Mesodermal cell (in vitro differentiated cells): ENCODE results near the gene APOBEC3H.

Experiments
- H3K27ac ChIP-seq: 2 replicates; pipeline ENCODE4 v1.7.0; 2013; ENCODE audit warnings: mild to moderate bottlenecking, low read depth, low read length, moderate library complexity; ENCODE audit not compliant: severe bottlenecking
- H3K36me3 ChIP-seq: 2 replicates; pipeline ENCODE4 v1.7.1; 2013; ENCODE audit warnings: mild to moderate bottlenecking, low read length, moderate library complexity; ENCODE audit not compliant: control insufficient read depth, insufficient read depth
- H3K4me1 ChIP-seq: one replicate; pipeline ENCODE4 v1.7.1; 2013; ENCODE audit warnings: mild to moderate bottlenecking, low read length; ENCODE audit not compliant: insufficient read depth, control insufficient read depth, poor library complexity, severe bottlenecking
- H3K4me3 ChIP-seq: 2 replicates; pipeline ENCODE4 v1.7.0; 2013; ENCODE audit warnings: low read length, control low read depth, mild to moderate bottlenecking; ENCODE audit not compliant: insufficient read depth, poor library complexity, severe bottlenecking; ENCODE audit errors: extremely low read depth
- H3K9me3 ChIP-seq: 2 replicates; pipeline ENCODE4 v1.7.1; 2013; ENCODE audit warnings: mild to moderate bottlenecking, low read length, moderate library complexity; ENCODE audit not compliant: control insufficient read depth
- WGBS, 2 experiments: methylation state at CpG; one replicate each; pipeline ENCODE4 v1.1.5; 2013; ENCODE audit warnings: missing lambda C conversion rate in 2 of 2; ENCODE audit not compliant: insufficient coverage in 2 of 2; 5-methylcytosine and 5-hydroxymethylcytosine counted together

The APOBEC3H gene

GRCh38 chr22:39151329-39151975 lies 54.4 kb downstream of the APOBEC3H start:
- Histone ChIP-seq H3K4me3 (peak overlapping the region; percentile 49), H3K36me3 (no peaks in the 10 kb centered on the region), H3K4me1 (peaks cover 5% of the 10 kb centered on the region), H3K9me3 (no peaks in the 10 kb centered on the region), H3K27ac (no peak overlapping the region)
- 87 to 91% methylated on average over 9 to 10 of the region's 16 CpGs for WGBS, 2 experiments

- H3K36me3 ChIP-seq = no peaks in the 10 kb centered on the region
- no peak overlapping the region for H3K27ac ChIP-seq
- peaks cover 5% of the 10 kb centered on the region for H3K4me1 ChIP-seq
- no peaks in the 10 kb centered on the region for H3K9me3 ChIP-seq
- H3K4me3 ChIP-seq = peak overlapping the region; percentile 49
- WGBS, 2 experiments = 23% methylated on average over 28 to 44 of the region's 44 CpGs
These were observed 55.0 kb downstream of the APOBEC3H start for GRCh38 chr22:39152024-39152510.

GRCh38 chr22:39152511-39153219 lies 55.6 kb downstream of the APOBEC3H start, which contains the start of gene CBX7:
TSS of gene CBX7 (minus strand) at chr22:39152680. CDS start at chr22:39152444, 236 bp downstream.
- H3K27ac ChIP-seq = peak within 1 kb of the TSS; percentile 10
- no peaks in the 10 kb centered on the region for H3K9me3 ChIP-seq
- WGBS, 2 experiments = 0% methylated on average over 64 to 79 of the region's 98 CpGs
- peaks cover 5% of the 10 kb centered on the region for H3K4me1 ChIP-seq
- H3K36me3 ChIP-seq = no peaks in the 10 kb centered on the region
- peak within 1 kb of the TSS; percentile 49 for H3K4me3 ChIP-seq

GRCh38 chr22:39153220-39153717 lies 56.2 kb downstream of the APOBEC3H start:
- Histone ChIP-seq H3K9me3 (no peaks in the 10 kb centered on the region), H3K4me1 (peaks cover 5% of the 10 kb centered on the region), H3K4me3 (peak overlapping the region; percentile 49), H3K27ac (no peak overlapping the region), H3K36me3 (no peaks in the 10 kb centered on the region)
- 5 to 8% methylated on average over 34 to 38 of the region's 43 CpGs for whole genome bisulfite sequencing, 2 experiments
